Measurements from ENCODE around the gene HDDC3.
"Not testable (repeated sequence)": the region's sequence is repeated elsewhere in the genome, so short reads cannot be mapped to it uniquely, and the experiment has no call there.

Gene HDDC3

DNA sequence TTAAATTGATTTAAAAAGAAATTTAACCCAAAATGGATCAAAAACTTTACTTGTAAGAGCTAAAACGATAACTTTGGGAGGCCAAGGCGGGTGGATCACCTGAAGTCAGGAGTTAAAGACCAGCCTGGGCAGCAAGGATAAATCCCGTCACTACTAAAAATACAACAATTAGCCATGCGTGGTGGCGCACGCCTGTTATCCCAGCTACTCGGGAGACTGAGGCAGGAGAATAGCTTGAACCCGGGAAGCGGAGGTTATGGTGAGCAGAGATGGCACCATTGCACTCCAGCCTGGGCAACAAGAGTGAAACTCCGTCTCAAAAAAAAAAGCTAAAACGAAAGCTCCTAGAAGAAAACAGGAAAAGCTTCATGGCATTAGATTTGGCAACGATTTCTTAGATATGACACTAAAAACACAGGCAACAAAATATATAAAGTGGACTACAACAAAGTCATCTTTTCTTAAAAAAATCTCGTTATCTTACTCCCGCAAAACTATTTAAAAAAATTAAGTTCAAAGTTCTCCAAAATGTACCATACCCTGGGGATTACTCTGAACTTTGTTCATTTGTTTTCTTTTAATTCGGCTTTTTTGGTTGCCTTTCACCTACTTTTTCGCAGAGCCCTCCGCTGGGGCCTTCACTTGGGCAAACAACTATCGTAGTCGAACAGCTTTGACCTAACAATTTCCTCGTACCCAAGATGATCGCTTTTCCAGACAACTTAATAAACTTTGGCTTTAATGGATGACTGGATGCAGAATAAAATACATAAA lies 2.9 kb downstream of the HDDC3 start:
- no peak for DNase-seq

GRCh38 chr15:90928106-90928505 lies 4.2 kb downstream of the HDDC3 start:
- not testable (repeated sequence) for DNase-seq

DNA sequence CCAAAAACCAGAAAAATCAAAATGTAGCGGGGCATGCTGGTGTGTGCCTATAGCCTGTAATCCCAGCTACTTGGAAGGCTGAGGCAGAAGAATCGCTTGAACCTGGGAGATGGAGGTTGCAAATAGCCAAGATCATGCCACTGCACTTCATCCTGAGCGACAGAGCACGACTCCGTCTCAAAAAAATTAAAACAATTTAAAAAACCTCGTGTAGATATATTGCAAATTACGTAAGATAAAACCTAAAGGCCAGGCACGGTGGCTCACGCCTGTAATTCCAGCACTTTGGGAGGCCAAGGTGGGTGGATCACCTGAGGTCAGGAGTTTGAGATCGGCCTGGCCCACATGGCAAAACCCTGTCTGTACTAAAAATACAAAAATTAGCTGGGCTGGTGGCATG lies 5.6 kb downstream of the HDDC3 start:
- DNase-seq, result not testable (repeated sequence)

GRCh38 chr15:90924375-90924774 lies 8.0 kb downstream of the HDDC3 start:
- no peak for DNase-seq

DNA sequence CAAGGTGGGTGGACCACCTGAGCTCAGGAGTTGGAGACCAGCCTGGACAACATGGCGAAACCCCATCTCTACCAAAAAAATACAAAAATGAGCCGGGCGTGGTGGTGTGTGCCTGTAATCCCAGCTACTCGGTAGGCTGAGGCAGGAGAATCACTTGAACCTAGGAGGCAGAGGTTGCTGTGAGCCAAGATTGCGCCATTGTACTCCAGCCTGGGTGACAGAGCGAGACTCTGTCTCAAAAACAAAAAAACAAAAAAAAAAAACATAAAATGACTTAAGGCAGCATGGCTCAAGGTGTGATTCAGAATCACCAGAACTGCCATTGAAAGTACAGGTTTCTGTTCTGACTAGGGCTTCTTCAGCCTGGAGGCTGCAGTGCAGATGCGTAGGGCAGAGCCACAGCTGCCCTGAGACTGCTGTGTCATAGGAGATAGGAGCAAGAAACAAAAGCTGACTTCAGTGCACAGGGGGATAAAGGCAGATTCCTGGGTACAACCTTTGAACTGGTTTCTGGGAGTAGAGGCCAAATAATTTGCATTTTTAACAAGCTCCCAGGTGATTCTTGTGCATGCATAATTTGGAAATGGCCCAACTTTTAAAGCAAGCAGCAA lies 9.5 kb downstream of the HDDC3 start:
- not testable (repeated sequence) for DNase-seq

GRCh38 chr15:90921887-90922286 lies 10.5 kb downstream of the HDDC3 start:
- no peak for DNase-seq

- DNase-seq, result no peak
Observed at GRCh38 chr15:90918835-90919234, 13.5 kb downstream of the HDDC3 start.

DNA sequence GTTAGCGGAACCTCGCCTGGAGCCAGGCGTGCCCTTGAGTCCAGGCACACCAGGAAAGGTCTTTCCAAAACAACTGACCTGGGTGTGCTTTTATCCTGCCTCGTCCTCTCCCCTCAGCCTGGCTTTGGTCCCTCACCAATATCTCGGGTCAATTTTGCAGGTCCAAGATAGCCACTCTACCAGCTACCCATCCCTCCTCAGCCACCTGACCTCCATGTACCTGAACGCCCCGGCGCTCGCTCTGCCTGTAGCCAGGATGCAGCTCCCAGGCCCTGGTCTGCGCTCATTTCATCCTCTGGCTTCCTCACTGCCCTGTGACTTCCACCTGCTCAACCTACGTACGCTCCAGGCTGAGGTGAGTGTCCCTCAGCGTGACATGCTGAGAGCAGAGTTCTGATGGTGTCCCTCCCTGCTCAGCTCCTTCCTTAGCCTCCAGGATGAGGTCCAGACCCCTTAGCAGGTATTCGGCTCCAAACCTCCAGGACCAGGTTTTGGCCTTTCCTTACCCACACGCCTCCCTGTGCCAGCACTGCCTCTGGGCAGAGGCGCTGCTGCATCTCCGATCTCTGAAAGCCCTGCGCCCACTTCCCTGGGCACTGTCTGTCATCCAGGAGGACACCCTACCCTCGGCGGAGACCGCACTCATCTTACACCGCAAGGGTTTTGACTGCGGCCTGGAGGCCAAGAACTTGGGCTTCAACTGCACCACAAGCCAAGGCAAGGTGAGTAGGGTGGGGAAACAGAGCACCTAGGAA lies 14.1 kb downstream of the HDDC3 start:
- no peak for DNase-seq

DNA sequence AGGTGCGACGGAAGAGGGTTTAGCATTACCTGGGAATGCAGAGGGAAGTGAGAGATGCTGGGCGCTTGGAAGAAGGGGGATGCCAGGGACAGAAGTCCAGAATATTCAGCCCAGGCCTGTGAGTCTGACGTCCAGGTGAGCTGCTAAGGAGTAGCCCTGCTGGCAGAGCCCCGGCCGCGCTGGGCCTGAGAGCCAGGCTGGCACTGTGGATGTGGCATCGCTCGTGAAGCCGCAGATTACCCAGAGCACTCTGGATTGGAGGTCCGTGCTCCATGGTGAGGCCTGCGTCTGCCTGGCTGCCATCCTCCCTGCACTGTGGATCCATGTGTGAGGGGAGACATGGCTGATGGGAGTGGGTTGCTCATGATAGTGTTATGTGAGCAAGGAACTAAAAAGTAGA lies 14.8 kb downstream of the HDDC3 start:
- no peak for DNase-seq

DNA sequence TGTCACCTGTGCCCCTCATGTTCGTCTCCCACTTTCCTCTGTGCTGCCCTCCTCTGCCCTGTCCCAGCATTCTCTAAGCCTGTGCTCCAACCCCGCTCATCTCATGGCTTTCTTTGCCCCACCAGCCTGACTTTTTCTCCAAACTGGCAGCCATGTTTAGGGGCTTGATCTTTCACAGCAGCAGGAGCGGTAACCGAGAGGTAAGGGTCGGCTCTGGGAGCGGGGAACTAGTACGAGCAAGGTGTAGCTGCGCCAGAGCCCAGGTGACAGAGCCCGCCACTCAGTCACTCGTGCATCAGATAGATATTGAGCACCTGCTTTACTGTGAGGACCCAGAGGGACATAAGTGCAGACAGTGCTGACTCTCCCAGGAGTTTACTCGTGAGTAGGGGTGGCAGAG lies 15.9 kb downstream of the HDDC3 start:
- no peak for DNase-seq

GRCh38 chr15:90915808-90916440 lies 16.4 kb downstream of the HDDC3 start:
- DNase-seq, result no peak

- no peak for DNase-seq
Observed at GRCh38 chr15:90915216-90915807, 17.0 kb downstream of the HDDC3 start.

- no peak for DNase-seq
Observed at GRCh38 chr15:90914305-90915080, 17.9 kb downstream of the HDDC3 start.

- DNase-seq, result no peak
Observed at GRCh38 chr15:90913398-90913944, 18.9 kb downstream of the HDDC3 start.

DNA sequence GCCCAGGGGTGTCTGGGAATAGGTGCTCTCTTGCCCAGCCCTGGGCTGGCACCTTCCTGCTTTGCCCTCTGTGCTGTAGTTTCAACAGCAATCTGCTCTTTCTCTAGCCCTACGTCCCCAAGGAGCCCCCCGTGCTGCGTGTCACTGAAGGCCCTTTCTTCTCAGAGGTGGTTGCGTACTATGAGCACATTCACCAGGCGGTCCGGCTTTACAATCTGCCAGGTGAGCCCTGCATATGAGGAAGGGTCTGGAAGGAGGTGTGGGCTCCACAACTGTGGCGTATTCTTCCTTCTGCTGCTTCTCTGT lies 19.6 kb downstream of the HDDC3 start:
- no peak for DNase-seq

DNA sequence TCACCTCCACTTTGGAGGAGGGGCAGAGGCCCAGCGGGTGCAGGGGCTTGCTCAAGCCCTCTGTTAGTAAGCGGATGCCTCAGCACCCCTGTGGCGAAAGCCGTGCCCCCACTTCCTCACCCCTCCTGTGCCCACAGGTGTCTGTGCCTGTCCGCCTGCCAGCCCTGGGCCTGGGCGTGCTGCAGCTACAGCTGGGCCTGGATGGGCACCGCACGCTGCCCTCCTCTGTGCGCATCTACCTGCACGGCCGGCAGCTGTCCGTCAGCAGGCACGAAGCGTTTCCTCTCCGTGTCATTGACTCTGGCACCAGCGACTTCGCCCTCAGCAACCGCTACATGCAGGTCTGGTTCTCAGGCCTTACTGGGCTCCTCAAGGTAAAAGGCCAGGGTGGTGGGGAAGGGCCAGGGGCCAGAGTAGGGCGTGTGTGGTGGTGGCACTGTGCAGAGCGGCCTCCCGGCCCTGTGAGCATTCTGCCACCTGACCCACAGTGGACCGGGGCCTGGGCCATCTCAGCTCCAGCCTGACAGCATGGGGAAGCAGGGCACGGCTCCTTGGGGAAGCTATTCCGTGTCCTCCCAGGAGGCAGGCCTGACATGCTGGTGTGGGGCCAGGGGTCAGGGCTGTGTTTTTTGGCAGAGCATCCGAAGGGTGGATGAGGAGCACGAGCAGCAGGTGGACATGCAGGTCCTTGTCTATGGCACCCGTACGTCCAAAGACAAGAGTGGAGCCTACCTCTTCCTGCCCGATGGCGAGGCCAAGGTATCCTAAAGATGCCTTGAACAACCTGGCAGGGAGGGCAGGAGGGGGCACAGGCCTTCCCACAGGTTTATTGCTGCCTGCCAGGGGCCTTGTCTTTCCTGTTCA lies 20.2 kb downstream of the HDDC3 start:
- DNase-seq, result no peak

DNA sequence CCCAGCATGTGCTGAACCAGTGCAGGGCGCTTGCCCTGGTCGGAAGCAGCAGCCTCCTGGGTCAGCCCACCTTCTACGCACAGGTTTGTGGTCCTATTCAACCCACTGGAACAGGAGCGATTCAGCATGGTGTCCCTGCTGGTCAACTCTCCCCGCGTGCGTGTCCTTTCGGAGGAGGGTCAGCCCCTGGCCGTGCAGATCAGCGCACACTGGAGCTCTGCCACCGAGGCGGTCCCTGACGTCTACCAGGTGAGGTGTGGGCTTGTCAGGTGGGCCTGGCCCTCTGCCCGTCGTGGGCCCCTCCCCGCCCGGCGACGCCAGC lies 21.1 kb downstream of the HDDC3 start:
- DNase-seq, result no peak

- no peak for DNase-seq
Observed at GRCh38 chr15:90910441-90911301, 21.7 kb downstream of the HDDC3 start.

GRCh38 chr15:90909976-90910375 lies 22.4 kb downstream of the HDDC3 start:
- DNase-seq, result no peak

- DNase-seq, result not testable (repeated sequence)
Observed at GRCh38 chr15:90909449-90909848, 22.9 kb downstream of the HDDC3 start.

Data from left hindlimb (tissue), 1 donor.